HCEC 1CT (cell line): Measurements from ENCODE around the gene ANKRD39.

Source experiments
- DNase-seq: peaks from one replicate; pipeline ENCODE4 v3.0.0-alpha.2; 2017

ANKRD39 gene

GRCh38 chr2:96852667-96853066, 5.1 kb downstream of the ANKRD39 start:
- DNase-seq = no peak

- no peak for DNase-seq
Measured at GRCh38 chr2:96848264-96848663, 9.6 kb downstream of the ANKRD39 start.

GRCh38 chr2:96847586-96847985, 10.2 kb downstream of the ANKRD39 start:
- DNase-seq = no peak

- DNase-seq = no peak
Measured at GRCh38 chr2:96846825-96847224, 11.0 kb downstream of the ANKRD39 start.

GRCh38 chr2:96844405-96844808, 13.4 kb downstream of the ANKRD39 start:
- no peak for DNase-seq

GRCh38 chr2:96843538-96844268, 14.1 kb downstream of the ANKRD39 start, which contains the start of gene ANKRD23:
Gene ANKRD23, minus strand, starts transcription at chr2:96844021. Its CDS starts 29 bp downstream, at chr2:96843992.
- no peak for DNase-seq

GRCh38 chr2:96842600-96842999, 15.2 kb downstream of the ANKRD39 start:
- no peak for DNase-seq

GRCh38 chr2:96841701-96842495, 15.9 kb downstream of the ANKRD39 start:
- no peak for DNase-seq

- DNase-seq = no peak
Measured at GRCh38 chr2:96839875-96840850, 17.7 kb downstream of the ANKRD39 start.

GRCh38 chr2:96839293-96839874, 18.4 kb downstream of the ANKRD39 start:
- DNase-seq = no peak

GRCh38 chr2:96838345-96839292, 19.2 kb downstream of the ANKRD39 start:
- no peak for DNase-seq

- no peak for DNase-seq
Measured at GRCh38 chr2:96837575-96837974, 20.2 kb downstream of the ANKRD39 start.

GRCh38 chr2:96835830-96836229, 22.0 kb downstream of the ANKRD39 start:
- DNase-seq = no peak

GRCh38 chr2:96832754-96833507, 24.9 kb downstream of the ANKRD39 start:
- peak; percentile 11 for DNase-seq

GRCh38 chr2:96832408-96832753, 25.4 kb downstream of the ANKRD39 start:
- DNase-seq = no peak

- no peak for DNase-seq
Measured at GRCh38 chr2:96831679-96832078, 26.1 kb downstream of the ANKRD39 start.

- no peak for DNase-seq
Measured at GRCh38 chr2:96830044-96830562, 27.7 kb downstream of the ANKRD39 start.

GRCh38 chr2:96828874-96829273, 28.9 kb downstream of the ANKRD39 start:
- DNase-seq = no peak

- no peak for DNase-seq
Measured at GRCh38 chr2:96828436-96828835, 29.4 kb downstream of the ANKRD39 start.

GRCh38 chr2:96826546-96827278, 31.1 kb downstream of the ANKRD39 start:
- DNase-seq = no peak
